Stomach (tissue), 4 donors: Measurements from ENCODE around the gene CHTOP.

Source experiments
- EP300 ChIP-seq: sonication (generic); formaldehyde crosslinking; IDR thresholded peaks from one replicate; pipeline ENCODE4 v1.6.1; 2017; ENCODE audit warnings: antibody characterized with exemption
- POLR2A ChIP-seq, 4 donors: fragments of 450-650 bp; IDR thresholded peaks; one replicate each; pipeline ENCODE4 v1.6.1; 2016; ENCODE audit warnings: antibody characterized with exemption in 4 of 4, control low read depth in 2 of 4, mild to moderate bottlenecking in 1 of 4, moderate library complexity in 1 of 4
- POLR2AphosphoS5 ChIP-seq, 3 donors: sonication (generic); formaldehyde crosslinking; IDR thresholded peaks; one replicate each; pipeline ENCODE4 v1.6.1; 2016; ENCODE audit warnings: antibody characterized with exemption in 3 of 3
- TF ChIP-seq, protein P1 (sequence below), 7 experiments: fragments of 450-650 bp in 4 of 7; fragments of 200-600 bp in 3 of 7; sonication (generic) in 3 of 7; IDR thresholded peaks; one replicate each; pipeline ENCODE4 v1.5.1; 2016 to 2019; ENCODE audit warnings: antibody characterized with exemption in 7 of 7, control low read depth in 2 of 7, mild to moderate bottlenecking in 1 of 7

DNA sequence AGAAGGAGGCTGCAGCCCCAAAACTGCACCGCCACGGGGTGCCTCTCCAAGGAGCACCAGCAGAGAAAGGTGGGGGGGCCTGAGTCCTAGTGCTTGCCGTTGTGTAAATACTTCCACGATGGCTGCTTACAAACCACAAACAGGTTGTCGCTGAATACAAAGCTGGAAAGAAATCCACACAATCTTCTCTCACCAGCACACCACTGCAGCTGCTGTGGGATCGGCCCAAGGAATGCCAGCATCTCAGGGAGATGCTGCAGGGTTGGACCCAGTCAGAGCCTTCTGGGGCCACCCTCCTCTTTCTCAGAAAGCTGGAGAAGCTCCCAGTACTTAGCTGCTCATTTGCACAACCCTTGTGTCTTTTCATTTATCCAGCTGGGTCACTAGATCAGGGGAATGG lies 14.7 kb upstream of the CHTOP start:
- TF ChIP-seq, protein P1, sequence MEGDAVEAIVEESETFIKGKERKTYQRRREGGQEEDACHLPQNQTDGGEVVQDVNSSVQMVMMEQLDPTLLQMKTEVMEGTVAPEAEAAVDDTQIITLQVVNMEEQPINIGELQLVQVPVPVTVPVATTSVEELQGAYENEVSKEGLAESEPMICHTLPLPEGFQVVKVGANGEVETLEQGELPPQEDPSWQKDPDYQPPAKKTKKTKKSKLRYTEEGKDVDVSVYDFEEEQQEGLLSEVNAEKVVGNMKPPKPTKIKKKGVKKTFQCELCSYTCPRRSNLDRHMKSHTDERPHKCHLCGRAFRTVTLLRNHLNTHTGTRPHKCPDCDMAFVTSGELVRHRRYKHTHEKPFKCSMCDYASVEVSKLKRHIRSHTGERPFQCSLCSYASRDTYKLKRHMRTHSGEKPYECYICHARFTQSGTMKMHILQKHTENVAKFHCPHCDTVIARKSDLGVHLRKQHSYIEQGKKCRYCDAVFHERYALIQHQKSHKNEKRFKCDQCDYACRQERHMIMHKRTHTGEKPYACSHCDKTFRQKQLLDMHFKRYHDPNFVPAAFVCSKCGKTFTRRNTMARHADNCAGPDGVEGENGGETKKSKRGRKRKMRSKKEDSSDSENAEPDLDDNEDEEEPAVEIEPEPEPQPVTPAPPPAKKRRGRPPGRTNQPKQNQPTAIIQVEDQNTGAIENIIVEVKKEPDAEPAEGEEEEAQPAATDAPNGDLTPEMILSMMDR (IDR thresholded peaks at IDR 0.05), result no peak
- no peak for TF ChIP-seq POLR2A (IDR thresholded peaks at IDR 0.05)
- TF ChIP-seq EP300, result no peak
- no peak for TF ChIP-seq POLR2AphosphoS5 (IDR thresholded peaks at IDR 0.05)
